IPS-18c (cell line): Measurements from ENCODE around the gene ELP4.
"Not testable (repeated sequence)": the region's sequence is repeated elsewhere in the genome, so short reads cannot be mapped to it uniquely, and the experiment has no call there.

Experiments
- H3K4me3 ChIP-seq: 2 replicates; pipeline ENCODE4 v1.7.0; 2013; ENCODE audit warnings: low read depth, mild to moderate bottlenecking, low read length, moderate library complexity; ENCODE audit not compliant: insufficient read depth
- H3K9me3 ChIP-seq: one replicate; pipeline ENCODE4 v1.6.1; 2013; ENCODE audit warnings: mild to moderate bottlenecking, low read length, moderate library complexity; ENCODE audit not compliant: control insufficient read depth, insufficient read depth

ELP4 gene

GRCh38 chr11:31714840-31715239 is 205.3 kb downstream of the ELP4 start:
- H3K4me3 ChIP-seq: no peak overlapping the region

GRCh38 chr11:31720225-31720624 is 210.7 kb downstream of the ELP4 start:
- Histone ChIP-seq H3K9me3 (no peaks in the 10 kb centered on the region), H3K4me3 (no peak overlapping the region)

More at GRCh38 chr11:31714840-31715239, 205.3 kb downstream of the ELP4 start:
- H3K9me3 ChIP-seq: no peaks in the 10 kb centered on the region

GRCh38 chr11:31720671-31721365 is 211.3 kb downstream of the ELP4 start:
- H3K4me3 ChIP-seq: no peak overlapping the region

GRCh38 chr11:31722754-31723153 is 213.2 kb downstream of the ELP4 start:
- Histone ChIP-seq H3K9me3 (no peaks in the 10 kb centered on the region), H3K4me3 (no peak overlapping the region)

More at GRCh38 chr11:31720671-31721365, 211.3 kb downstream of the ELP4 start:
- no peaks in the 10 kb centered on the region for H3K9me3 ChIP-seq

GRCh38 chr11:31725176-31725575 is 215.6 kb downstream of the ELP4 start:
- no peak overlapping the region for H3K4me3 ChIP-seq
- H3K9me3 ChIP-seq: no peaks in the 10 kb centered on the region

- Histone ChIP-seq H3K4me3 (no peak overlapping the region), H3K9me3 (peaks cover 2% of the 10 kb centered on the region)
These were observed 218.9 kb downstream of the ELP4 start for GRCh38 chr11:31728432-31728831.

- Histone ChIP-seq H3K9me3 (peaks cover 2% of the 10 kb centered on the region), H3K4me3 (no peak overlapping the region; the same call in 1 of the 2 replicates)
These were observed 230.6 kb downstream of the ELP4 start for GRCh38 chr11:31740131-31740530.

- H3K9me3 ChIP-seq, H3K4me3 ChIP-seq: not testable (repeated sequence)
These were observed 231.3 kb downstream of the ELP4 start for GRCh38 chr11:31740731-31741368.

GRCh38 chr11:31747581-31747980 is 238.0 kb downstream of the ELP4 start:
- Histone ChIP-seq H3K4me3 (no peak overlapping the region), H3K9me3 (no peaks in the 10 kb centered on the region)

GRCh38 chr11:31757260-31757835 is 247.8 kb downstream of the ELP4 start:
- H3K9me3 ChIP-seq: no peaks in the 10 kb centered on the region

GRCh38 chr11:31761636-31762035 is 252.1 kb downstream of the ELP4 start:
- no peak overlapping the region for H3K4me3 ChIP-seq
- no peaks in the 10 kb centered on the region for H3K9me3 ChIP-seq

More at GRCh38 chr11:31757260-31757835, 247.8 kb downstream of the ELP4 start:
- H3K4me3 ChIP-seq: no peak overlapping the region

- Histone ChIP-seq H3K4me3 (no peak overlapping the region), H3K9me3 (no peaks in the 10 kb centered on the region)
These were observed 253.7 kb downstream of the ELP4 start for GRCh38 chr11:31763296-31763695.

GRCh38 chr11:31764261-31764660 is 254.7 kb downstream of the ELP4 start:
- H3K9me3 ChIP-seq: no peaks in the 10 kb centered on the region
- no peak overlapping the region for H3K4me3 ChIP-seq

GRCh38 chr11:31764766-31765165 is 255.2 kb downstream of the ELP4 start:
- Histone ChIP-seq H3K9me3 (no peaks in the 10 kb centered on the region), H3K4me3 (no peak overlapping the region)

- H3K4me3 ChIP-seq: no peak overlapping the region
- no peaks in the 10 kb centered on the region for H3K9me3 ChIP-seq
These were observed 257.5 kb downstream of the ELP4 start for GRCh38 chr11:31767066-31767465.

- Histone ChIP-seq H3K4me3 (no peak overlapping the region), H3K9me3 (no peaks in the 10 kb centered on the region)
These were observed 258.1 kb downstream of the ELP4 start for GRCh38 chr11:31767685-31768084.

- Histone ChIP-seq H3K9me3 (no peaks in the 10 kb centered on the region), H3K4me3 (no peak overlapping the region)
These were observed 259.4 kb downstream of the ELP4 start for GRCh38 chr11:31768749-31769640.
